ENCODE data around the gene CYP4X1.

The CYP4X1 gene

GRCh38 chr1:47030170-47030805 lies 6.8 kb downstream of the CYP4X1 start:
- Histone ChIP-seq H2AFZ (ENCODE audit: low read depth, low read length) (no peak overlapping the region), H2BK15ac (ENCODE audit: low read depth, poor library complexity, severe bottlenecking) (no peak overlapping the region), H2BK12ac (ENCODE audit: low read length in 2 of 2) (no peak overlapping the region), H3K9me3 (ENCODE audit: control insufficient read depth, low read length) (no peaks in the 10 kb centered on the region), H3K27me3 (ENCODE audit: control insufficient read depth in 1 of 2, insufficient read depth in 1 of 2, low read length in 2 of 2) (no peaks in the 10 kb centered on the region), H3K27ac (ENCODE audit: low read length, poor library complexity, severe bottlenecking) (no peak overlapping the region), H3K9ac (ENCODE audit: low read length) (no peak overlapping the region), H3K18ac (ENCODE audit: low read depth in 1 of 2, low read length in 2 of 2) (no peak overlapping the region), H3K23ac (ENCODE audit: low read length in 2 of 2) (no peak overlapping the region), H4K8ac (ENCODE audit: low read length) (no peak overlapping the region), H3K14ac (ENCODE audit: low read length in 2 of 2) (no peak overlapping the region), H3K4me1 (ENCODE audit: control insufficient read depth, insufficient read depth, low read depth, low read length) (no peaks in the 10 kb centered on the region), H3K79me1 (replicated peaks; ENCODE audit: low read length, poor library complexity, severe bottlenecking) (no peaks in the 10 kb centered on the region), H4K91ac (ENCODE audit: low read length) (no peak overlapping the region), H3K4me2 (ENCODE audit: low read length, poor library complexity, severe bottlenecking) (no peak overlapping the region), H3K4ac (ENCODE audit: low read depth in 1 of 2, low read length in 2 of 2) (no peak overlapping the region), H2BK120ac (ENCODE audit: low read depth, low read length) (no peak overlapping the region), H2AK5ac (ENCODE audit: low read length, severe bottlenecking) (no peak overlapping the region), H2BK5ac (ENCODE audit: low read depth, low read length, poor library complexity, severe bottlenecking) (no peak overlapping the region), H3K36me3 (ENCODE audit: control insufficient read depth in 1 of 2, insufficient read depth in 2 of 2, low read depth in 1 of 2, low read length in 2 of 2) (no peaks in the 10 kb centered on the region), H3K4me3 (ENCODE audit: insufficient read depth in 1 of 2, low read depth in 1 of 2, low read length in 2 of 2) (no peak overlapping the region)
- DNase-seq = no peak
- 54% methylated on average over 3 of the region's 3 CpGs for WGBS

- H3K4me2 ChIP-seq (ENCODE audit: low read length, poor library complexity, severe bottlenecking) = no peak overlapping the region
- H2BK15ac ChIP-seq (ENCODE audit: low read depth, poor library complexity, severe bottlenecking) = no peak overlapping the region
- 25% methylated on average over 2 of the region's 3 CpGs for WGBS
- H2BK120ac ChIP-seq (ENCODE audit: low read depth, low read length) = no peak overlapping the region
- no peak overlapping the region for H3K23ac ChIP-seq (ENCODE audit: low read length in 2 of 2)
- H2BK5ac ChIP-seq (ENCODE audit: low read depth, low read length, poor library complexity, severe bottlenecking) = no peak overlapping the region
- peak overlapping the region in 1 of 2 experiments; percentile 52 for H3K4me3 ChIP-seq (ENCODE audit: insufficient read depth in 1 of 2, low read depth in 1 of 2, low read length in 2 of 2)
- no peak overlapping the region for H3K4ac ChIP-seq (ENCODE audit: low read depth in 1 of 2, low read length in 2 of 2)
- H3K14ac ChIP-seq (ENCODE audit: low read length in 2 of 2) = no peak overlapping the region
- no peak overlapping the region for H2AFZ ChIP-seq (ENCODE audit: low read depth, low read length)
- H3K4me1 ChIP-seq (ENCODE audit: control insufficient read depth, insufficient read depth, low read depth, low read length) = no peaks in the 10 kb centered on the region
- H3K79me1 ChIP-seq (replicated peaks; ENCODE audit: low read length, poor library complexity, severe bottlenecking) = no peaks in the 10 kb centered on the region
- no peaks in the 10 kb centered on the region for H3K36me3 ChIP-seq (ENCODE audit: control insufficient read depth in 1 of 2, insufficient read depth in 2 of 2, low read depth in 1 of 2, low read length in 2 of 2)
- no peaks in the 10 kb centered on the region for H3K9me3 ChIP-seq (ENCODE audit: control insufficient read depth, low read length)
- H3K18ac ChIP-seq (ENCODE audit: low read depth in 1 of 2, low read length in 2 of 2) = no peak overlapping the region
- no peak overlapping the region for H2BK12ac ChIP-seq (ENCODE audit: low read length in 2 of 2)
- H3K27ac ChIP-seq (ENCODE audit: low read length, poor library complexity, severe bottlenecking) = no peak overlapping the region
- no peaks in the 10 kb centered on the region for H3K27me3 ChIP-seq (ENCODE audit: control insufficient read depth in 1 of 2, insufficient read depth in 1 of 2, low read length in 2 of 2)
- DNase-seq = no peak
- no peak overlapping the region for H3K9ac ChIP-seq (ENCODE audit: low read length)
- H4K8ac ChIP-seq (ENCODE audit: low read length) = no peak overlapping the region
- no peak overlapping the region for H4K91ac ChIP-seq (ENCODE audit: low read length)
- H2AK5ac ChIP-seq (ENCODE audit: low read length, severe bottlenecking) = no peak overlapping the region
Measured at GRCh38 chr1:47031059-47031458, 7.6 kb downstream of the CYP4X1 start.

- H3K4me3 ChIP-seq (ENCODE audit: insufficient read depth in 1 of 2, low read depth in 1 of 2, low read length in 2 of 2) = peak overlapping the region in 1 of 2 experiments; percentile 52
- no peaks in the 10 kb centered on the region for H3K9me3 ChIP-seq (ENCODE audit: control insufficient read depth, low read length)
- no peaks in the 10 kb centered on the region for H3K79me1 ChIP-seq (replicated peaks; ENCODE audit: low read length, poor library complexity, severe bottlenecking)
- no peaks in the 10 kb centered on the region for H3K4me1 ChIP-seq (ENCODE audit: control insufficient read depth, insufficient read depth, low read depth, low read length)
- H3K27ac ChIP-seq (ENCODE audit: low read length, poor library complexity, severe bottlenecking) = no peak overlapping the region
- H3K27me3 ChIP-seq (ENCODE audit: control insufficient read depth in 1 of 2, insufficient read depth in 1 of 2, low read length in 2 of 2) = no peaks in the 10 kb centered on the region
- no peak overlapping the region for H3K14ac ChIP-seq (ENCODE audit: low read length in 2 of 2)
- no peak overlapping the region for H2BK15ac ChIP-seq (ENCODE audit: low read depth, poor library complexity, severe bottlenecking)
- H2BK120ac ChIP-seq (ENCODE audit: low read depth, low read length) = no peak overlapping the region
- no peak for DNase-seq
- H2AFZ ChIP-seq (ENCODE audit: low read depth, low read length) = no peak overlapping the region
- 44% methylated on average over 3 of the region's 3 CpGs for whole genome bisulfite sequencing
- no peak overlapping the region for H3K4me2 ChIP-seq (ENCODE audit: low read length, poor library complexity, severe bottlenecking)
- H3K23ac ChIP-seq (ENCODE audit: low read length in 2 of 2) = no peak overlapping the region
- no peak overlapping the region for H3K9ac ChIP-seq (ENCODE audit: low read length)
- no peak overlapping the region for H2BK5ac ChIP-seq (ENCODE audit: low read depth, low read length, poor library complexity, severe bottlenecking)
- no peak overlapping the region for H3K18ac ChIP-seq (ENCODE audit: low read depth in 1 of 2, low read length in 2 of 2)
- no peak overlapping the region for H4K91ac ChIP-seq (ENCODE audit: low read length)
- H3K36me3 ChIP-seq (ENCODE audit: control insufficient read depth in 1 of 2, insufficient read depth in 2 of 2, low read depth in 1 of 2, low read length in 2 of 2) = no peaks in the 10 kb centered on the region
- no peak overlapping the region for H2BK12ac ChIP-seq (ENCODE audit: low read length in 2 of 2)
- no peak overlapping the region for H4K8ac ChIP-seq (ENCODE audit: low read length)
- H3K4ac ChIP-seq (ENCODE audit: low read depth in 1 of 2, low read length in 2 of 2) = no peak overlapping the region
- H2AK5ac ChIP-seq (ENCODE audit: low read length, severe bottlenecking) = no peak overlapping the region
Measured at GRCh38 chr1:47031585-47031984, 8.1 kb downstream of the CYP4X1 start.

- Histone ChIP-seq H2BK120ac (ENCODE audit: low read depth, low read length) (no peak overlapping the region), H3K27ac (ENCODE audit: low read length, poor library complexity, severe bottlenecking) (no peak overlapping the region), H2BK5ac (ENCODE audit: low read depth, low read length, poor library complexity, severe bottlenecking) (no peak overlapping the region), H3K79me1 (replicated peaks; ENCODE audit: low read length, poor library complexity, severe bottlenecking) (no peaks in the 10 kb centered on the region), H3K9ac (ENCODE audit: low read length) (no peak overlapping the region), H3K4me3 (ENCODE audit: insufficient read depth in 1 of 2, low read depth in 1 of 2, low read length in 2 of 2) (no peak overlapping the region), H3K23ac (ENCODE audit: low read length in 2 of 2) (no peak overlapping the region), H3K4ac (ENCODE audit: low read depth in 1 of 2, low read length in 2 of 2) (no peak overlapping the region), H3K9me3 (ENCODE audit: control insufficient read depth, low read length) (no peaks in the 10 kb centered on the region), H2BK15ac (ENCODE audit: low read depth, poor library complexity, severe bottlenecking) (no peak overlapping the region), H4K8ac (ENCODE audit: low read length) (no peak overlapping the region), H3K27me3 (ENCODE audit: control insufficient read depth in 1 of 2, insufficient read depth in 1 of 2, low read length in 2 of 2) (no peaks in the 10 kb centered on the region), H2AK5ac (ENCODE audit: low read length, severe bottlenecking) (no peak overlapping the region), H2AFZ (ENCODE audit: low read depth, low read length) (no peak overlapping the region), H3K14ac (ENCODE audit: low read length in 2 of 2) (no peak overlapping the region), H3K36me3 (ENCODE audit: control insufficient read depth in 1 of 2, insufficient read depth in 2 of 2, low read depth in 1 of 2, low read length in 2 of 2) (no peaks in the 10 kb centered on the region), H4K91ac (ENCODE audit: low read length) (no peak overlapping the region), H2BK12ac (ENCODE audit: low read length in 2 of 2) (no peak overlapping the region), H3K4me1 (ENCODE audit: control insufficient read depth, insufficient read depth, low read depth, low read length) (no peaks in the 10 kb centered on the region), H3K4me2 (ENCODE audit: low read length, poor library complexity, severe bottlenecking) (no peak overlapping the region), H3K18ac (ENCODE audit: low read depth in 1 of 2, low read length in 2 of 2) (no peak overlapping the region)
- DNase-seq = no peak
- no CpG with 5 or more reads among the region's 1 CpG for WGBS
Measured at GRCh38 chr1:47036764-47037163, 13.3 kb downstream of the CYP4X1 start.
